Lung (tissue), 12 donors: ENCODE data around the gene C16orf89. TPM values are rescaled to one million over a fixed set of nuclear protein-coding genes. Genes with fewer than 3 reads are reported as not detected.

Experiments
- ATAC-seq: fragments of 200-7000 bp; cut with Tn5 transposase; one replicate; pipeline ENCODE4 v1.9.1; 2020; ENCODE audit warnings: moderate number of reproducible peaks; ENCODE audit not compliant: insufficient read depth, low FRiP score
- DNase-seq, 3 donors: peaks; one replicate each; pipeline ENCODE4 v3.0.0-alpha.2; 2013 to 2017
- H3K27ac ChIP-seq, 2 donors: one replicate each; pipeline ENCODE4 v1.5.1; 2013; ENCODE audit warnings: mild to moderate bottlenecking in 2 of 2, moderate library complexity in 2 of 2, control low read depth in 1 of 2, inconsistent platforms in 1 of 2, low read depth in 1 of 2, low read length in 1 of 2
- H3K27me3 ChIP-seq, 3 donors: one replicate each; pipeline ENCODE4 v1.5.1; 2013; ENCODE audit warnings: low read length in 2 of 3; ENCODE audit not compliant: control insufficient read depth in 3 of 3, insufficient read depth in 3 of 3
- H3K36me3 ChIP-seq, 4 donors: one replicate each; pipeline ENCODE4 v1.5.1; 2013; ENCODE audit warnings: low read length in 4 of 4, mild to moderate bottlenecking in 1 of 4, moderate library complexity in 1 of 4; ENCODE audit not compliant: control insufficient read depth in 4 of 4, insufficient read depth in 4 of 4
- H3K4me1 ChIP-seq, 5 donors: one replicate each; pipeline ENCODE4 v1.5.1; 2013; ENCODE audit warnings: low read length in 5 of 5, mild to moderate bottlenecking in 2 of 5, moderate library complexity in 1 of 5; ENCODE audit not compliant: control insufficient read depth in 5 of 5, insufficient read depth in 5 of 5
- H3K4me3 ChIP-seq: one replicate; pipeline ENCODE4 v1.5.1; 2013; ENCODE audit warnings: mild to moderate bottlenecking, control low read depth, moderate library complexity
- H3K9ac ChIP-seq, 2 donors: one replicate each; pipeline ENCODE4 v1.5.1; 2013; ENCODE audit warnings: low read length in 2 of 2, control low read depth in 1 of 2; ENCODE audit not compliant: insufficient read depth in 1 of 2
- H3K9me3 ChIP-seq, 4 donors: one replicate each; pipeline ENCODE4 v1.5.1; 2013; ENCODE audit warnings: low read length in 3 of 4, mild to moderate bottlenecking in 1 of 4, moderate library complexity in 1 of 4; ENCODE audit not compliant: control insufficient read depth in 4 of 4, insufficient read depth in 3 of 4
- CTCF ChIP-seq: IDR thresholded peaks from 2 replicates; pipeline ENCODE4 v1.5.1; 2012; ENCODE audit warnings: mild to moderate bottlenecking; ENCODE audit errors: control extremely low read depth, extremely low read depth
- WGBS, 2 donors: extraction: QIAGEN DNeasy Blood & Tissue Kit; methylation state at CpG; one replicate each; pipeline ENCODE4 v1.1.7; 2013; 5-methylcytosine and 5-hydroxymethylcytosine counted together
- polyA plus RNA-seq, 2 donors: library from polyadenylated mRNA; stranded (reverse); fragments of 200-250 nt; gene quantifications; one replicate each; pipeline ENCODE4 v1.2.1, GENCODE V29; 2013
- total RNA-seq, 2 donors: library from RNA; depleted of rRNA in 1 of 2; stranded (reverse); fragments of >200 nt in 1 of 2; gene quantifications; one replicate each; pipeline ENCODE4 v1.2.1, GENCODE V29; 2014 to 2021
- donor health status: control.
- donor health status: control.
- donor health status: Bipolar disorder and iron deficiency.
- donor health status: healthy.
- donor health status: DM: yes; HTN: yes; CAD: no.

C16orf89 gene
- total and polyA plus RNA-seq, 4 donors = 39.2 to 356 (median 97.2) TPM

GRCh38 chr16:5073279-5073629 is 7.5 kb upstream of the C16orf89 start:
- no peak overlapping the region for H3K27ac ChIP-seq
- H3K4me3 ChIP-seq = no peak overlapping the region
- no peaks in the 10 kb centered on the region for H3K9me3 ChIP-seq
- DNase-seq (no peak), ATAC-seq (no peak)
- H3K4me1 ChIP-seq = peaks cover 0 to 10% (median 0%) of the 10 kb centered on the region in 5 donors
- TF ChIP-seq CTCF = no peak
- no peak overlapping the region for H3K9ac ChIP-seq
- WGBS, 2 donors = 84 to 92% methylated on average over 2 of the region's 2 CpGs
- peaks cover 3 to 22% (median 11%) of the 10 kb centered on the region in 4 donors for H3K36me3 ChIP-seq
- H3K27me3 ChIP-seq = no peaks in the 10 kb centered on the region

- TF ChIP-seq CTCF = no peak
- 61 to 70% methylated on average over 12 of the region's 12 CpGs for WGBS, 2 donors
- peak overlapping the region in 1 of 2 donors; percentile 92 for H3K27ac ChIP-seq
- H3K36me3 ChIP-seq = peaks cover 3 to 22% (median 11%) of the 10 kb centered on the region in 4 donors
- H3K4me1 ChIP-seq = peaks cover 0 to 10% (median 0%) of the 10 kb centered on the region in 5 donors
- H3K27me3 ChIP-seq = no peaks in the 10 kb centered on the region
- peak overlapping the region; percentile 37 to 69 for H3K9ac ChIP-seq
- ATAC-seq = no peak
- peak overlapping the region; percentile 85 for H3K4me3 ChIP-seq
- no peak for DNase-seq
- H3K9me3 ChIP-seq = no peaks in the 10 kb centered on the region
These were observed 6.8 kb upstream of the C16orf89 start for GRCh38 chr16:5072334-5073278.

- ATAC-seq = peak; percentile 81
- 0% methylated on average over 49 to 53 of the region's 53 CpGs for WGBS, 2 donors
- H3K4me1 ChIP-seq = peaks cover 0 to 10% (median 0%) of the 10 kb centered on the region in 5 donors
- H3K9me3 ChIP-seq = no peaks in the 10 kb centered on the region
- H3K36me3 ChIP-seq = peaks cover 3 to 17% (median 11%) of the 10 kb centered on the region in 4 donors
- peak within 1 kb of the TSS; percentile 37 to 69 for H3K9ac ChIP-seq
- TF ChIP-seq CTCF = no peak
- DNase-seq = peak; percentile 91 to 94 (median 92)
- peak within 1 kb of the TSS; percentile 85 for H3K4me3 ChIP-seq
- H3K27ac ChIP-seq = peak within 1 kb of the TSS; percentile 57 to 92
- no peaks in the 10 kb centered on the region for H3K27me3 ChIP-seq
These were observed 6.1 kb upstream of the C16orf89 start, which contains the start of gene ALG1 for GRCh38 chr16:5071681-5072333. ALG1 (plus strand) TSS chr16:5071843; CDS start chr16:5071850, 7 bp downstream.
